DMS 273 (cell line): ENCODE results near the gene MINAR2.
A peak's percentile ranks its signal among the peaks of the same experiment; 100 is the strongest.

ENCODE experiments used
- DNase-seq: peaks from one replicate; lab custom pipeline; 2025; ENCODE audit not compliant: unreplicated experiment; lab: John Stamatoyannopoulos, UW

Gene MINAR2

DNA sequence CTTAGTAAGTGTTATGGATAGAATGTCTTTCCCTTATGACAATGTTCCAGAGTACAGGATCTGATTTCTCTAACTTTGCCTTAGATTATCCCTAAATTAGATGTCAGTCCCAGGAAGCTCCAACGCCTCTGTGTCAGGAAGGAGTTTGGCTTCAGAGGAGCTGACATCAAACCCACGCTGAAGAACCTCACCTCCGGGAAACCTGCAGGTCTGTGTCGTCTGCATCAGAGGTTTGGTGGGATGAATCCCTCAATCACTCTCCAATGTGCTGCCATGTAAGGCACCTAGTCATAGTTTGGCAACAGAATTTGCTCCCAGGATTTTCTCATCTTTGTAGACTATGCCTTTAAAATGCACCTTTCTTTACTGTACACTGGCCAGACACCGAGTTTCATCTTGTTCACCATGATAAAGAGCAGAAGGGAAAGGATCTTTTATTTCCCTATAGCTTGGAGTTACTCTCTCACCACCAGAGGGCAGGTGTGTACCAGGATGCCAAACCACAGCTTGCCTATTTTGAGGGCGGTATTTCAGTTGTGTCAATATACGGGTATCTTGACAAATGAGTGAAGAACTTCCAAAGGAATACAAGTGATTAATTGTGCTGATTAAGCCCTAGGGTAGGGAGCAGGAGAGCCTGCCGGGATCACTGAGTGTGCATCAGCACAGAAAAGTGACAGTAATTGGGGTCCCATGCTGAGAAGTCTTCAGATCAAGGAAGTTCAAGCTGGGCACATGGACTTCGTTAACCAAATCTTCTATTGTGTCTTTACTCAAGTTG, 23.4 kb downstream of the MINAR2 start:
- DNase-seq, result peak; percentile 65

DNA sequence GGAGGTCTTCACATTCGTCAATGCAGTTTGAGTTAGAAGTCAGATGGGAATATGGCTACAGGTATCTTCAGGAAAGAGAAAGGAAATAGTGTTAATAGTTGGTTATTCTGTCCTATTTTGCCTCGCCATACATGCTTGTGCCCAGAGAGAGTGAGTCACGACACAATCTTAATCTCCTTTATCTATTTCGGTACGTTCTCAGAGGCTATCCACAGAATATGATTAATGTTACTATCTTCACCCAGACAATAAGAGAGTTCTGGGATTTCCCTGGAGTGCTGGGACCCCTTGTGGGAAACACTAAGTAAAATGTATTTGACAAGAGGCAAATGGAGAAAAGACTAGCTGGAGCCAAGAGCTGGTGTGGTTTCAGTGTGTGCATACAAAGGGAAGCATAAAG, 25.5 kb downstream of the MINAR2 start:
- DNase-seq, result no peak

DNA sequence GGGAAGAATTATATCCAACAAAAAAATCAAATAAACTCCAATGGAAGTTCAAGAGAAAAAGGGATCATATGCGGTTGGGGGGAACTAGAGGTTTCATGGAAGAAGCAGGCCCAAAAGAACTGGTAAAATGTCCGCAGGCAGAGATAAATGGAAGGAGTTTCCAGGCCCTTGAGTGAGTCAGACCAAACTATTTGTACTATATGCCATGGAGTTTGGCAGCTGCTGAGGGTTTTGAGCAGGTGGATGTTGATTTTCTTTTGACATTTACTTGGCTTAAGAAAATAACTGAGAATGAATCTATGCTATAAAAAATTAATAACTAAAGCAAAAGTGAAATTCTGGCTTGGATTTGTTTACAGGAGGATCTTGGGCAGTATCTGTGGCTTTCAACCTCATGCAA, 33.7 kb downstream of the MINAR2 start:
- no peak for DNase-seq

DNA sequence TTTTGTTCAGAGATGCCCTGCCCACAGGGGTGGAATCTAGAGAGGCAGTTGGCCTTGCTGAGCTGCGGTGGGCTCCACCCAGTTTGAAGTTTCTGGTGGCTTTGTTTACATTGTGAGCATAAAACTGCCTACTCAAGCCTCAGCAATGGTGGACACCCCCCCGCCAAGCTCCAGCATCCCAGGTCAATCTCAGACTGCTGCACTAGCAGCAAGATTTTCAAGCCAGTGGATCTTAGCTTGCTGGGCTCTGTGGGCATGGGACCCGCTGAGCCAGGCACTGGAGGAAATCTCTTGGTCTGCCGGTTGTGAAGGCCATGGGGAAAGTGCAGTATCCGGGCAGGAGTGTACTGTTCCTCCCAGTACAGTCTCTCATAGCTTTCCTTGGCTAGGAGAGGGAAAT, 55.5 kb downstream of the MINAR2 start:
- no peak for DNase-seq

DNA sequence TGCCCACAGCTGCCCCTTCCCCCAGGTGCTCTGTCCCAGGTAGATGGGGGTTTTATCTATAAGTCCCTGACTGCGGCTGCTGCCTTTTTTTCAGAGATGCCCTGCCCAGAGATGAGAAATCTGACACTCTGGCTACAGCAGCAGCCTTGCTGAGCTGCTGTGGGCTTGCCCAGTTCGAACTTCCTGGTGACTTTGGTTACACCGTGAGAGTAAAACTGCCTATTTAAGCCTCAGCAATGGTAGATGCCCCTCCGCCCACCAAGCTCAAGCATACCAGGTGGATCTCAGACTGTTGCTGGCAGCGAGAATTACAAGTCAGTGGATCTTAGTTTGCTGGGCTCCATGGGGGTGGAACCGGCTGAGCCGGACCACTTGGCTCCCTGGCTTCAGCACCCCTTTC, 56.8 kb downstream of the MINAR2 start:
- DNase-seq, result no peak

DNA sequence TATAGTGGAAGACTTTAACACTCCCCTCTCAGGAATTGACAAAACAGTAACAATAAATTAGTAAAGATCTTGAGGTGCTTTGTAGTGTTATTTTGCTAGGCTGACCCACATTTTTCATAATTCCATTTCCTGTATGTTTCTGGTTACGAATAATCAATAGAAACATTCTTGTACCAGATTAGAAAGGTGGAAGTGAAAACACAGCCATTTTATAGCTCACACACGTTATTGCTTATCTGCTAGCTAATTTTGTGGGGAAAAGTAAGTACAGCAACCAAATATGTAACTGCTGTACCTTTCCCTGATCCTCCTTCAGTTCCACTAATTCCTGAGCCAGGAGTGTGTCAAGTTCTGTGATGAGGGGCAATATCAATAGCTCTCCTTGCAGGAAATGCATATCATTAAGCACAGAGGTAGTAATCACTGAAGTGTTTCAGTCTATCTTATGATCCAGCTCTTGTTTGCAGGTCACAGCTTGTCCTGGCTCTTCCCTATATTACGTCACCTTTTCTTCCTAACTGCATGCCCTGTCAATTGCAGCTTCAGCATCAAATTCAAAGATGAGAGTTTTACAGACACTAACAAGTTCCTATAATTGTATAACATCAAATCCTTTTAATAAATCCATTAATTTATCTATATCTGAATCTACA, 59.4 kb downstream of the MINAR2 start:
- DNase-seq, result no peak
